ENCODE results near the gene STK24. TPM values are rescaled to one million over a fixed set of nuclear protein-coding genes. Genes with fewer than 3 reads are reported as not detected.
A peak's percentile ranks its signal among the peaks of the same experiment; 100 is the strongest.

STK24 gene
- total RNA-seq, 6 donors from 2014 or later, result 51.3 to 89.8 (median 78.6) TPM

- H3K4me3 ChIP-seq, result no peak overlapping the region
- TF ChIP-seq EP300 (IDR thresholded peaks at IDR 0.05) (no peak), POLR2AphosphoS5 (IDR thresholded peaks at IDR 0.05) (no peak), CTCF (IDR thresholded peaks at IDR 0.05) (no peak), POLR2A (IDR thresholded peaks at IDR 0.05) (no peak)
- peaks cover 0 to 14% (median 0%) of the 10 kb centered on the region in 4 donors for H3K36me3 ChIP-seq
- no peaks in the 10 kb centered on the region for H3K9me3 ChIP-seq
- no peak for ATAC-seq (ENCODE audit: low FRiP score in 2 of 2)
- WGBS, 2 donors, result 92 to 95% methylated on average over 13 of the region's 13 CpGs
- no peaks in the 10 kb centered on the region for H3K27me3 ChIP-seq
- peaks cover 0 to 14% (median 0%) of the 10 kb centered on the region in 4 donors for H3K4me1 ChIP-seq
- no peak overlapping the region for H3K27ac ChIP-seq
- no peak for DNase-seq
Measured at GRCh38 chr13:98401934-98402333, 175.0 kb downstream of the STK24 start.

GRCh38 chr13:98399756-98400155, 177.2 kb downstream of the STK24 start:
- ATAC-seq (ENCODE audit: low FRiP score in 2 of 2) (no peak), DNase-seq (no peak)
- 72 to 76% methylated on average over 4 of the region's 4 CpGs for WGBS, 2 donors
- peaks cover 0 to 3% (median 1%) of the 10 kb centered on the region in 4 donors for H3K4me1 ChIP-seq
- TF ChIP-seq CTCF (IDR thresholded peaks at IDR 0.05) (no peak), EP300 (IDR thresholded peaks at IDR 0.05) (no peak), POLR2AphosphoS5 (IDR thresholded peaks at IDR 0.05) (no peak), POLR2A (IDR thresholded peaks at IDR 0.05) (no peak)
- no peak overlapping the region for H3K27ac ChIP-seq
- H3K4me3 ChIP-seq, result no peak overlapping the region
- no peaks in the 10 kb centered on the region for H3K9me3 ChIP-seq
- H3K27me3 ChIP-seq, result no peaks in the 10 kb centered on the region
- H3K36me3 ChIP-seq, result peaks cover 0 to 25% (median 10%) of the 10 kb centered on the region in 4 donors

- Histone ChIP-seq H3K4me3 (no peak overlapping the region), H3K27me3 (no peaks in the 10 kb centered on the region), H3K9me3 (no peaks in the 10 kb centered on the region), H3K4me1 (peaks cover 0 to 3% (median 1%) of the 10 kb centered on the region in 4 donors), H3K36me3 (peaks cover 0 to 29% (median 16%) of the 10 kb centered on the region in 4 donors), H3K27ac (no peak overlapping the region)
- no peak for TF ChIP-seq POLR2AphosphoS5 (IDR thresholded peaks at IDR 0.05)
- 92 to 97% methylated on average over 5 of the region's 5 CpGs for WGBS, 2 donors
- ATAC-seq (ENCODE audit: low FRiP score in 2 of 2) (no peak), DNase-seq (no peak)
Measured at GRCh38 chr13:98398581-98398980, 178.3 kb downstream of the STK24 start.

GRCh38 chr13:98397861-98398260, 179.0 kb downstream of the STK24 start:
- peaks cover 0 to 3% (median 1%) of the 10 kb centered on the region in 4 donors for H3K4me1 ChIP-seq
- no peak overlapping the region for H3K27ac ChIP-seq
- no peaks in the 10 kb centered on the region for H3K27me3 ChIP-seq
- ATAC-seq (ENCODE audit: low FRiP score in 2 of 2) (no peak), DNase-seq (no peak)
- WGBS, 2 donors, result 83 to 88% methylated on average over 7 of the region's 7 CpGs
- H3K36me3 ChIP-seq, result peaks cover 0 to 30% (median 19%) of the 10 kb centered on the region in 4 donors
- H3K9me3 ChIP-seq, result no peaks in the 10 kb centered on the region
- H3K4me3 ChIP-seq, result no peak overlapping the region
- TF ChIP-seq CTCF (IDR thresholded peaks at IDR 0.05) (no peak), POLR2A (IDR thresholded peaks at IDR 0.05) (no peak), POLR2AphosphoS5 (IDR thresholded peaks at IDR 0.05) (no peak), EP300 (IDR thresholded peaks at IDR 0.05) (no peak)

GRCh38 chr13:98397221-98397620, 179.7 kb downstream of the STK24 start:
- 100% methylated on average over 1 of the region's 1 CpG for WGBS, 2 donors
- H3K27ac ChIP-seq, result no peak overlapping the region
- H3K36me3 ChIP-seq, result peaks cover 0 to 30% (median 19%) of the 10 kb centered on the region in 4 donors
- ATAC-seq (ENCODE audit: low FRiP score in 2 of 2), result no peak
- no peak overlapping the region for H3K4me3 ChIP-seq
- TF ChIP-seq POLR2A (IDR thresholded peaks at IDR 0.05) (no peak), CTCF (IDR thresholded peaks at IDR 0.05) (peak in 2 of 6 experiments; percentile 13 to 14)
- H3K27me3 ChIP-seq, result no peaks in the 10 kb centered on the region
- no peak for DNase-seq
- H3K9me3 ChIP-seq, result no peaks in the 10 kb centered on the region
- peaks cover 0 to 3% (median 1%) of the 10 kb centered on the region in 4 donors for H3K4me1 ChIP-seq

Data from upper lobe of left lung (tissue), 6 donors.